HTERT RPE-1 (cell line): ENCODE results near the gene ABCD2.
"Not testable (repeated sequence)": the region's sequence is repeated elsewhere in the genome, so short reads cannot be mapped to it uniquely, and the experiment has no call there.

ENCODE experiments used
- in situ Hi-C: fragments of 300-500 bp; cut with MboI; formaldehyde crosslinking; loops from 4 replicates; pipeline ENCODE4 v1.14.3; 2020; ENCODE audit warnings: low sequenced_read_pairs

Gene ABCD2

DNA sequence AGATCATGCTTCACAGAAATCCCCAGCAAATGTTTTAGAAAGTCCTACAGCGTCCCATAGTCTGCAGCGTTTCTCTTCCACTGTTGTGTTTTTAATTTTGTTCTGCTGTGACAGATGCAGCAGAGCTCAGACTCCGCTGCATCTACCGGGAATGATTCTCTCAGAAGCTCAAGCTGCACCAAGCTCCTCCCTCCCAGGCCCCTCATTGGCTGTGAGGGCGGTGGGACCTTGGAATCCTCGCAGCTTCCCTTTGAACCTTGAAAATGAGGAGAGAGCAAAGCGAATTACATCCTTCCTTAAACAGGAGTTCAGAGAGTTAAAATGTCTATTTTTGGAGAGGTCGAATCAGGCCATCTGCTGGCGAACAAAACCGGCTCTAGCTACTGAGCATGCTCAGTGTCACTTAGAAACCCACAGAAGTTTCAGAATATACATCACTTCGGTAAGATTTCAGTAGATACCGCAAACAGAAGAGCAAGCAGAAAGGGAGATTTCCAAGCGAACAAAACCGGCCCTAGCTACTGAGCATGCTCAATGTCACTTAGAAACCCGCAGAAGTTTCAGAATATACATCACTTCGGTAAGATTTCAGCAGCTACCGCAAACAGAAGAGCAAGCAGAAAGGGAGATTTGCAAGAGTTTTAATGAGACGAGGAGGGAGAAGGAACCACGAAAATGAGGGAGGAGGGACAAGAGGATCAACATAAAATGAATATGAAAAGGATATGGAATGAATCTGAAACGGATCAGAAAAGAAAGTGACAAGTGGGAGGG is at the start of gene ABCD2:
TSS of gene ABCD2 (minus strand) at position 144 of the 774 bp plus-strand sequence. CDS start 188 bp downstream, outside the sequence.
- in situ Hi-C loops = no loop called here

DNA sequence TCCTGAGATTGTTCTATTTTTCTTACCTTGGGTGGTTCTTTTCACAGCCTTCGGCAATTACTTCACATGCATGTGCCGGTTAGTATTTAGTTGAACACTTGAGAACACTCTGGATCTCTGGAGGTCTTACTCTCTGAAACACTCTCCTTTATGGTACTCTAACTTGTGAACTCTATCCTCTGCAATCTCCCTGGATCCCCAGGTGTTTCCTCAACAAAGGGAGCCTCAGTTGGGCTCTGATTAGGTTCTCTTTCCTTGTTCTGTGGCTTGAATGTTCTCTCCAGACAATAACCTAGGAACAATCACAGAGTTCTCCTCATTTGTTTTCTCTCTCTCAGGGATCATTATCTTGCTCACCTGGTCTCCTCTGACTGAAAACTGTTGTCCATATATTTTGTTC is 40.5 kb upstream of the ABCD2 start:
- in situ Hi-C loops = no loop called here

DNA sequence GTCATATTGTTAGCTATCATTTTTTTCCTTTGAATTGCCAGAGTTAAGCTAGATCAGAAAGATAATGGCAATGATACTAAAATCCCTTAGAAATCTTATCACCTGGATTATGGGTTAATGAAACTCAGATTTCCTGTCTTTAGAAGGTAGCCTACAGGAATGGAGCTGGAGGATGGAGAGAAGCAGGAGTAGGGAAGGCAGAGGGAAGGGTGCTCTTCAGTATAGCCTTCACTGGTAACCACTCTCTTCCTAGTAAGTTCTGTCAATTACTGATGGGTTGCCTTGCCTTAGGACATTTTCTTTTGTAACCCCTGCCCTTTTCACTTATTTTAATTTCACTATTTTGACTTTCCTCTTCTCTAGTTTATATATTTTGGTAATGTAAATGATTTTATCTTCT is 27.8 kb upstream of the ABCD2 start:
- in situ Hi-C loops = no loop called here

DNA sequence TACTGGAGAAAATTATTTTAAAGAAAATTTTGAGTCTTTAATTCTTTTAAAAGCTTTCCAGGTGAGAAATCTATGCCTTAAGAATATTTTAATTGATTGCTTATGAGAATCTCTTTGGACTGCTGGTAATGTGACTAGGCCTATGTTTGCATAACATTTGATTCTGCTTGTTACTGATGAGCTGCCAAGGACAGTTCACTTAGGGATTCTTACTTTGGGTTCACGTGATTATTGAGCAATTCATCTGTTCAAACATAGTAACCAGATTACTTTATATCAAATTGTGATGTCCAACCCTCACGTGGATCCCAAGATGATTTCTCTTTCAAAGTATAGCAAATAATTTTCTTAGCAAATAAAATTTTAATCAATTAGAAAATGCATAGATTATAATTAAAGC is 27.4 kb upstream of the ABCD2 start:
- in situ Hi-C loops = no loop called here

DNA sequence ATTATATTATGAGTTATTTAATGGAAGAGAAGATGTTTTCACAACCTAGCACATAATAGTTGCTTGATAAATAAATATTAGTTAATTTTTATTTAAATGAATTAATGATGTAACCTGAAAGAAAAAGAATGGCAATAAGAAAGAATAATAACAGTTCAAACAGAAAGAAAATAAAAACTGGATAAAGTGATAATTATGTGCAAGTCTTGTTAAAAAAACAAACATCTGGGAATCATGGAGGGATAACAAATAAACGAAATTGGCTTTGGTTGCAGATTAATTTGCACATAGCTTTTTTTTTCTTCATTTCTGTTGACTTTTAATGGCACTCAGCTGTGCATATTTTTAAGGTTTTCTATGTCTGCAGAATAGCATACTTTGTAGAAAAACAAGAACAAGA is 23.4 kb upstream of the ABCD2 start:
- in situ Hi-C loops = no loop called here

DNA sequence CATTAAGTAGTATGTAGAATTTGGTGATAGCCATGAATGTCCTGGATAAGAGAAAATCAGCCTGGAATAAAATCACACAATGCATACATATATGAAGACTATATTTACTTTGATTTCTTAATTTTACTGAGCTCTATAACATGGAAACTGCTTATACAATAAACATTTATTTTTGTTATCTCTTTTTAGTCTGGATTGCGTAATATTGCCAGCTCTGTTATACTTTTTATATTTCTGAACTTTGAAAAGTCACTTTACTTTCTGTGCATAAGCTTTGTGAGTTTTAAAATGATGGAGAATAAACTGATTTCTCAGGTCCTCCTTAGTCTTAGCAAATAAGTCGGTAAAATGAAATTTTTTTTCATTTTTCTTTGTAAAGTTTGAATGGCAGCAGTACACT is 19.2 kb upstream of the ABCD2 start:
- in situ Hi-C loops = no loop called here

DNA sequence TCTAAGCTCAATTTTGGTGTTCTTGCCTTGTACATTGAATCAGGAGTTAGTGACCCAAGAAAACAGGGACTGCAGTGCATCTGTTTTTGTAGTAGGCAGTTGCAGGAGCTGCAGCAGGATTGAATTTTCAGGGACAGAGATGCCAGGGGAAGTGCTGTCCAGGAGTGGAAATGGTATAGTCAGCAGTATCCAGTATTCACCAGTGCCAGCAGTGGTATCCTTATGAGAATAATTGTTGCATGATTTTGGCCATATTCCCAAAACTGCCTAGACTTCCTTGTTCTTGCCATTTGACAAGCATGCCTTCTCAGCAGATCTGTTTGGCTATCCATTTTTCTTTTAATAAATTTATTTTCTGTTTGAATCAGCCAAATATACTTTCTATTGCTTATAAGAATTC is 18.6 kb upstream of the ABCD2 start:
- in situ Hi-C loops = no loop called here

DNA sequence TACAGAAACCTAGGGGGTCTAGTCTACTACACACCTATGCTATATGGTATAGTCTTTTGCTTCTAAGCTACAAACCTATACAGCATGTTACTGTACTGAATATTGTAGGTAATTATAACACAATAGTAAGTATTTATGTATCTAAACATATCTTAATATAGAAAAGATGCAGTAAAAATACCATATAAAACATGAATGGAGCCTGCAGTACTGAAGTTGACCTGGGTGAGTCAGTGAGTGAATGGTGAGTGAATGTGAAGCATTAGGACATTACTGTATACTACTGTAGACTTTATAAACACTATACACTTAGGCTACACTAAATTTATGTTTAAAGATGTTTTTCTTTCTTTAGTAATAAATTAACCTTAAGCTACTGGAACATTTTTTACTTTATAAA is 13.1 kb upstream of the ABCD2 start:
- in situ Hi-C loops = no loop called here

DNA sequence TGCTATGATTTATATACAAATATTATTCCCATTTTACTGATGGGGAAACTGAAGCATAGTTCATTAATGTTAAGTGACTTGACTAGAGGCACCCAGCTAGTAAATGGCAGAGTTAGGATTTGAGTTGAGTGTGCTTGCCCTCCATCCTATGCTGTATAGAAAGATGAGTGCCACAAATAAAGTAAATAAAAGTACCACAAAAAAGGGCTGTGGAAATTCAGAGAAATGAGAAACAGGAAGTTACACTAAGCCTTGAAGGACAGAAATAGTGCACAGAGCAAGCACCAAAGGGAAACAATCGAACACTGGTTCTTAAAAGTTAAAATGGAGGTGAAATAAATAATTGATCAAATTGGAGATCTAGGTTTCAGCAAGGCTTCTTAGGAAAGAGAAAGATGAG is 9.2 kb upstream of the ABCD2 start:
- in situ Hi-C loops = no loop called here

DNA sequence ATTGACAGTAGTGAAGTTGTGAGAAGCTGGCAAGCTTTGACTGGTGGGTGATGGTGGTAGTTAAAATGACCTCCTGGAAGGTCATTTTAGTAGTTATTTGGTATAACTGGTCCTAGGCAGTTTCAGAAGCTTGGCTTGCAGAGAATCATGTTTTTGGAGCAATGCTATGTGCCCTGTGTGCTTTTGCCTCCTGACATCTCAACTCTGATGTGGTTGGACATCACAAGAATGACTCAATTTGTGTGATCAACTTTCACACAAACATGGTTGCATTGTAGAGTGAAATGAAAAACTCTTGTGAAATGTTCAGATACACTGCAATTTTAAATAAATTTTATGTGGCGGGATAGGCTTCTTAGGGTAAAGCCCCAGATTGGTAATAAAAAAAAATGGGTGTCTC is 8.3 kb upstream of the ABCD2 start:
- in situ Hi-C loops = no loop called here

DNA sequence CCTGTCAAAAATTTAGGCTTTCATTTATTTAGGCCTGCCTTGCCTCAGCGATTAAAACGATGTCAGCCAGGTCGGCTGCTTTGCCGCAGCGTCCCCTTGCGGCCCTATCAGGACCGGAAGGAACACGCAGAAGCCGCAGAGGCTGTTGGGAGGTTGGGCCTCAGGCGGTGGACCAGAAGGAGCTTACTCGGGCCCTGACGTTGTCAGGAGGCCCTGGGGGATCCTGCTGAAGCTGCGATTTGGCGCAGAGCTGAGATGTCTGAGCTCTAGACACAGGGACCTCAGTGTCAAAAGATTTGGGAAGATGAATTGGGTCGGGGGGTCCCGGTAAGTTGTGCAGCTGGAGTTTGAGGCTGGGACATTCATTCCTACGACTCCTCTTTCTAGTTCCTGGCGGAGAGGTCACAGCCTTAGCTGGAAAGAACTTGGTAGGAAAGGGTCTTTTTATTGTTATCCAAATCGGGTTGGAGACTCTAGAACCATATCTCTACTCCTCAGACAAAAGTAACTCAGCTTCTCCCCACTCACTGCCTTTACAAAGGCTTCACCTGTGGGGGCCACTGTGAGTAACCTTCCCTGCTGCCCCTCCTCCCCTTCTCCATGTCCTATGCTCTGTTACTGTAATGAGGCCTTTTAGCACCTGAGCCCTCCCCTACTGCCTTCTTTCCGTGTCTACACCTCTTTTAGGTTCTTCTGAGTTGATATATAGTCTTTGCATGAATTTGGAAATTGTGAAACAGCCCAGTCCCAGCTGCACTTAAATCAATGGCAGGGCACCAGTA is 6.6 kb upstream of the ABCD2 start:
- in situ Hi-C loops = no loop called here

DNA sequence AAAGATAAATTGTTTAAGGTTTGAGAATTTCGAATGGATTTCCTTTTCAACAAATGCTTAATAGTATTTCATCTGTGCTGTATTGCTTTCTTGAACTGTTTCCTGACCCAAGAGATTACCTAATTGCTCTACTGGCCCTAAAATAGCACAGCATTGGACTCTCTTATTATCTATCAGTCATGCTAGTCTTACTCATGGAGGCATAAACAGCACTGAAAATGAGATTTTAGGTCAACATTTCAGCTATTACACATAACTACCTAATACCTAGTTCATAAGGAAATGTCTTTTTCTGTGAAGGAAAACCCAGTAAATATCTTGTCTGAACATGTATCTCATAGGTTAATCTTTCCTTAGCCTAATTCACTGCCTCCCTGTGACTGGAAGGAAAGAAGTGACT is 4.3 kb upstream of the ABCD2 start:
- in situ Hi-C loops = no loop called here

DNA sequence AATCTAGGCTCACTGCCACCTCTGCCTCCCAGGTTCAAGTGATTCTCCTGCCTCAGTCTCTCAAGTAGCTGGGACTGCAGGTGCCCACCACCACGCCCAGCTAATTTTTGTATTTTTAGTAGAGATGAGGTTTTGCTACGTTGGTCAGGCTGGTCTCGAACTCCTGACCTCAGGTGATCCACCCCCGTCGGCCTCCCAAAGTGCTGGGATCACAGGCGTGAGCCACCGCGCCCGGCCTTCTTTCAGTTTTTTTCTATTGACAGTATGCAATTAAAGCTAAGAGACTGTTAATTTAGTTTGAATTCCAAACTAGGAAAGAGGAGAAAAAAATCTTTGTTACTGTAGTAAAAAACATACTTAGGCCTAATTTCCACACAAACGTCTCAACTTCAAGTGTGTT is 3.6 kb upstream of the ABCD2 start:
- in situ Hi-C loops = not testable (repeated sequence)

DNA sequence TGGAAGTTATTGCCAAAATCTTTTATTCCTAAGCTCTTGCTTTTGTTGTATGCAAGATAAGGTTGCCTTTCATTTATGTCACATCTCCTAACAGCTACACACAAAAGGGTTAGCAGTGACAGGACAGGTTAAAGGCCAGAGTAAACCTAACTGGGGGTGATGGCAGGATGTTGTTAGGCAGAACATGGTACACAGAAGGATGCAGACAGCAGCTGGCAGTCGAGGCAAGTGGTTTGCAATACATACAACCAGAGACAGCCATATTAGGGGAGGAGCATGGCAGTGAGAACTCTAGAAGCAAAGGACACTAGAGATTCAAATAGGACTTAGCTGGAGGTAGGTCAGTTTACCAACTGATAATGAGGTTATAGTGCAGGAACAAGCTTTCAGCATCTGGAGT is 2.7 kb upstream of the ABCD2 start:
- in situ Hi-C loops = no loop called here

DNA sequence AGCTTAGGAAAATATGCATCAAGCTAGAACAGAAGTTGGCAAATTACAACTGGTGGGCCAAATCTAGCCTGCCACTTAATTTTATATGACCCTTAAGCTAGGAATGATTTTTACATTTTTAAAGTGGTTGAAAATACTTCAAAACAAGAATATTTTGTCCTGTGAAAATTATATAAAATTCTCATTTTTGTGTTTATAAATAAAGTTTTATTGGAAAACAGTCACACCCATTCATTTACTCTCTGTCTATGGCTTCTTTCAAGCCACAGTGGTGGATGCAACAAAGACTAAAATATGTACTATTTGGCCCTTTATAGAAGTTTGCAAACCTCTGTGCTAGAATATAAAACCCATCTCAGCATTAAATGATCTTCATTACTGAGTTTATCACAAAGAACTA is 2.1 kb upstream of the ABCD2 start:
- in situ Hi-C loops = no loop called here

DNA sequence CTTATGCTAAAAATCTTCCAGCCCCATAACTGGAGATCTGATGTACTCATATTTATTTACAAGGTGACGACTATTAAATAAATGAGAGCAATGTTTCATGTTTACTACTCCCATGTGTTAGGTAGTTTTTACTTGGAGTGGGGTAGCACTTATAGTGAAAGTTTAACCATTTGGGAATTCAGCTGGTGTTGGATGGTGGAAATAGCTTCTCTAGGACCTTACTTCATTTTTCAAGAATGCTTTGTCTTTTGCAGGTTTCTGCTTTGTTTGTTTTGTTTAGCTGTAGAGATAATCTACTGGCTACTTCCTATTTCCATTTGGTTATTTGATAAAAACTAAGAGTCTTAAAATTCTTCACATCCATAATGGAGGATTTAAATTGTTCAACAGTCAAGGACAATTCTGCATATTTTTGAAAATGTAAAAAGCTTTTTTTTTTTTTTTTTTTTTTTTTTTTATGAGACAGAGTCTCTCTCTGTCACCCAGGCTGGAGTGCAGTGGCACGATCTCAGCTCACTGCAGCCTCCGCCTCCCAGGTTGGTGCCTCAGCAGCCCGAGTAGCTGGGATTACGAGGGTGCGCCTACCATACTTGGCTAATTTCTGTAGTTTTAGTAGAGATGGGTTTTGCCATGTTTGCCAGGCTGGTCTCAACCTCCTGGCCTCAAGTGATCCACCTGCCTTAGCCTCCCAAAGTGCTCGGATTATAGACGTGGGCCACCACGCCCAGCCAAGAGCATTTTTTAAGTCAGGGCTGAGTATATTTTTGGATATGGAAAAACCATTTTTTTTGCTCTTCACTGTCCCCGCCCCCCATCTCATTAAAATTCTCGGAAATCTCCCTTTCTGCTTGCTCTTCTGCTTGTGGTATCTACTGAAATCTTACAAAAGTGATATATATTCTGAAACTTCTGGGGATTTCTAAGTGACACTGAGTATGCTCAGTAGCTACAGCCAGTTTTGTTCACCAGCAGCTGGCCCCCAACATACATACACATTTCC is 1.4 kb upstream of the ABCD2 start:
- in situ Hi-C loops = no loop called here

DNA sequence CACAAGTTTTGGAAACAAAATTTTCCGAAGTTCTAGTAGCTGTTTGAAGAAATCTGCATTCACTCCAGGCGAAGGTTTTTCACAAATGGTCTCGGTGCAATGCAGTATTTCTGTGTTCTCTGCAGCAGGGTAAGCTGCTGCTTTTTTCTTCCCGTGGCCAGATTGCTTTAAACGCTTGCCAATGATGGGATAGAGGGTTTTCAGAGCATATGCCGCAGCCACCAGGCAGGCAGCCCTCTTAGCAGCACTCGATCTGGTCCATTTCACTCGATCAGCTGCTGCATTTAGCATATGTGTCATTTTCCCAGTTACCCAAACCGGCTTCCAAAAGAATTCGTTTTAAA is 315 bp downstream of the ABCD2 start:
- in situ Hi-C loops = no loop called here

DNA sequence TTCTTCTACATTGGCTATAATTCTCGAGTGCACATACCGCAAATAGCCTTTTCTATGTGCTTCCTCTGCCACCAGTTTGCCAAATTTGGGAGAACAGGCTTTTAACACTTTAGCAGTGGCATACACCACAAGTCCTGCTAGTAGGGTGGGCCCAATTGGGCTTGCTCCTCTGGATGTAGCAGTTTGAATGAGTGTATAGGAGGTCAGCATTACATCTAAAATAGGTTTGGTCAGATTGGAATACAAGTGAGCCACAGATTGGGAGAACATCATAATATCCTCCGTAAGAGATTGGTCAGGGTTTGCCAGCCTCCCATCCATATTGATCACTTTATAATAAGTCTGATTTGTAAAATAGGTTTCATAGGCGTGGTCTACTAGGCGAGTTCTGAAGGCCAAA is 902 bp downstream of the ABCD2 start:
- in situ Hi-C loops = no loop called here

DNA sequence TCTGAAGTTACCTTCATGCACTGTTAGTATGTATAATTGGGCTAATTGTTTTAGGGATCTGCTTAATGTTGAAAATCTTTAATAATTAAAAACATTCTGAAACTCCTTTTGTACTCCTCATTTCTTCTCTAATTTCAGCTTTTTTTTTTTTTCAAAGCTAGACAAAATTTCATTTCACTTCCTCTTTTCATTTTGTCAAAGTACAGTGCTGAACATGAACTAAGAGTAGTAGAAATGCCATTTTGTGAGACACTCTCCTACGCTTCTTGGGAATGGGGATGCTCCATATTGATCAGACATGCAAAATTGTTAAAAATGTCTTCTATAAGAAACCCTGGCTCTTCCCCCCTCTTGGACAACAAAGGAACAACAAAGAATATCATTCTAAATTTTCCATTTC is 1.7 kb downstream of the ABCD2 start:
- in situ Hi-C loops = no loop called here

DNA sequence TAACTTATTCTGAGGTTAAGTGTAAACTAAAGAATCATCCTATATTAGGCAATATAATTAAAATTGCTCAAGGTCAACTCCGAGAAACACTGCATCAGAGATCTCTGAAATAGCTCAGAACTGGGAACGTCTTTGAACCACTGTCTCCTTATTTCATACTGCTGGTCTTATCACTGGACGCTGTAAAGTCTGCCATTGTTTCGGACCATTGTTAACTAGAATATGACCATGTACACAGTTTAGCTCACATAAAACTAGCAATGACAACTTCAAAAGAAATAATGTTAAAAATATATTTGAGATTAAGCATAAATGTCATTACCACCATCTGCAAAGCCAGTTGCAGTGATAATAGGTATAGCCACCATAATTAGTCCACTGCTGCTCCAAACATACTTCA is 2.9 kb downstream of the ABCD2 start:
- in situ Hi-C loops = no loop called here

DNA sequence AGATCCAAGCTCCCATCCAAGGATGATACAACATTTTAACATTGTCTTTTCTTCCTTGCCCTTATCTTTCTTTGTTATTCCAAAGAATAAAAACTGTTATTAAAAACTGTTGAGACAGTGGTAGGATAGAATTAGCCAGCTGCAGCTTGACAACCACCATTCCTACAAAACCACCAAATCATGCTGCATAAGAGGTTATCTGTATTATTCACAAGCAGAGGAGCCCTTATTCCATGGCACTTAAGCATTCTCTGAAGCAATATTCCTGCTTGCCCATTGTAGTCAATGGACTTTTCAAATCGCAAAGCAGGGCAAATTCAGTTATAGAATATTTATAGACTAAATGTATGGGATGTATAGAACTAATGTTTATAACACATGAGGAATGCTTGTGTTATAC is 3.4 kb downstream of the ABCD2 start:
- in situ Hi-C loops = no loop called here
